SHP77 treated with DMSO at 0.1 percent for 48 hours (cell line): ENCODE results near the gene ARHGDIB.

Experiments used
- DNase-seq: peaks from one replicate; lab custom pipeline; 2025; lab: John Stamatoyannopoulos, UW

The ARHGDIB gene

DNA sequence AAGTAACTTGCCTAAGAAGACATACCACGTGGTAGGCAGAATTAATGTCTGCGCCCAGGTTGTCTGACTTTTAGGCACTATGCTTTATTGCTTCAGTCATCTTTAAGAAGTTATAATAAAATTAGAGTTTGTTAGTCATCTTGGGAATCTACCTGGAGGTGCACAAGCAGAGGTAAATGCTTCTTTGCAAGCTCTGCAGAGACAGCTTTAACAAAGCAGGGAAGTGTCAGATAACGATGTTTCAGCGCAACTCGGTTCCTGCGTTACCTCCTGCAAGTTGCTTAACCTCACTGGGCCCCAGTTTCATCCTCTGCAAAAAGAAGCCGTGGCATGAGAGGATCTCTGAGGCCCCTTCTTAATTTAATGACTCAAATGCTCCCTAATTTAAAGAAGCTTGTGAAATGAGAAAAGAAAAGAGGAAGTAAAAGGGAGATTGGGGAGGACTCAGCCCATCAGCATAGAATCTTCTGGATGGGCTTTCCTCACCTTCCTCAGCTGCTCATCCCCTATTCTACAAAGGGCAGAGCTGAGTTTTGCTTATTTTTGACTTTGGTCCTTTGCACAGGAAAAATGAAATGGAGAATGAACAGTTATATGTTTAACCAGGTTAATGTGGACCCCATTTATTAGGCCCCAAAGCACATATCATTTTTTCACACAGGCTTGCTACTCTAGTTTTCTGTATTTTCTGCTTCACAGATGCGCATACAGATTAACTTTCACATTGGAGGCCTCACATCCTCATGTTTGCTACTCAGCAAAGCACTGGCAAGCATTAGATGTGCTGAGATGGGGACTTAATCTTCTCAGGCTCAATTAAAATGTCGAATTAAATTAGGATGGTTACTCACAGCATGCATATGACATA is 5.1 kb downstream of the ARHGDIB start:
- DNase-seq, result no peak

- no peak for DNase-seq
Observed at GRCh38 chr12:14954269-14954668, 7.1 kb downstream of the ARHGDIB start.

GRCh38 chr12:14953752-14954151 is 7.6 kb downstream of the ARHGDIB start:
- no peak for DNase-seq

- DNase-seq, result no peak
Observed at GRCh38 chr12:14952299-14952921, 9.0 kb downstream of the ARHGDIB start.

DNA sequence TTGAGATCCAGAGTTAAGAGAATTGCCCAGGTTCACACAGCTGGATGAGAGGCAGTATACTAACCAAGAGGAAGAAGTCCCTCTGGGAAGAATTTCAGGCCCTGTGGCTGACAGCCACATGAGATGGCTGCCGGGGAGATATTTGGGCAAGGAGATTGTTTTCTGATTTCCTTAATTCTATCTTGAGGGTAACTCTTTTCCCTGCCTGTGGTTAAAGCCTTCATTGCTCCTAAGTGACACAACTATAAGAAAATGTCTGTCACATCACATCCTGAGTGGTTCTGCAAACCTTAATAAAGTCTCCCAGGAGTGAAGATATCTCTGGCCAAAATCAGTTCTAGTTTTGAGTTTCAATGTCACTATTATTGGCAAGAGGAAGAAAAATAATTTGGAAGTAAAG is 9.6 kb downstream of the ARHGDIB start:
- DNase-seq, result no peak

DNA sequence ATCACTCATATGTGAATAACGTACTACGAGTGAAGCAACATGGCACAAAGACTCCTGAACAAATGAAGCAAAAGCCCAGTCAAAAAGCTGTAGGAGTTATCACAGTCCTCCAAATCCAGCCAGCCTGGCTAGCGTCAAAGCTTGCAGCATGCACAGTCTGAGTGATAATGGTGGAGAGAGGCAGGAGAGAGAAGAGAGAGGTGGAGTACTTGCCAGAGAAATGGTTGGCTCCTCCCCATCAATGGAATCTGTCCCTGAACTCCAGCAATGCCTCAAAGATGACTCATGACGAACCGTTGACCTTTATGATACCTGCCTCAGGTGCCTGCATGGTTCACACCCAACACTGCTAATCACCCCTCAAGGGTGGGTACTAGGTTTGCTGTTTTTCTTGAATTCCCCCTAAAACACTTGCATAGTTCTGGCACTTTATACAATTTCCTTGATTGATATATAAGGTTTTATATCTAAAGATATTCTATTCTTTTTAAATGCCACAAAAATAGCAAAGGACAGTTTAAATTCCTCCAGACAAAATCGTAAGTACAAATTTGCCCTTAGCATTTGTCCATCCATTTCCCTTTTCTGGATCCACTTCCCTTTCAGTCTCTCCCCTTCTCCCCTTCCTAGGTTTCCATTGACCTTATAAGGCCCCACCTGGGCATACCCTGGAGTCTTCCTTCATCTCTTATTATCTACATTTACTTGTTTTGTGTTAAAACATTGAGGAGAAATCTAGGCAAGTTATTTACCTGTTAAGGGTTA is 10.2 kb downstream of the ARHGDIB start:
- no peak for DNase-seq

- no peak for DNase-seq
Observed at GRCh38 chr12:14950421-14950820, 11.0 kb downstream of the ARHGDIB start.

- no peak for DNase-seq
Observed at GRCh38 chr12:14949631-14950030, 11.8 kb downstream of the ARHGDIB start.

- no peak for DNase-seq
Observed at GRCh38 chr12:14948672-14949071, 12.7 kb downstream of the ARHGDIB start.

DNA sequence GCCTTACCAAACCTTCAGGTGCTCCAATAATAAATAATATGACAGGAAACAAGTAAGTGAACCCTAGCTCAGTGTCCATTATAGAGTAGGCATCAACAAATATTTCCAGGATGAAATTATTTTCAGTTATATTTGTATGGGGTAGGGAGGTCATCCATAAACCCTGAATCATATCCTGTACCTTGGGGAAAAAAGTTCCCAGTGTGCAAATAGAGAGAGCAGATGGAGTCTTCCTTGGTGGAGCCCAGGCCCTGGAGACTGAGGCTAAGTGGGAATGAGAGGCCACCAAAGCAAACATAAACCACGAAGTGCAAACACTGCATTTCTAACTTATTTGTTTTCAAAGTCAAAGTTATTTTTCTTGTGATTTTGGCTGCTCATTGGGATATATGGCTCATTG is 14.5 kb downstream of the ARHGDIB start:
- no peak for DNase-seq

GRCh38 chr12:14946162-14946561 is 15.2 kb downstream of the ARHGDIB start:
- no peak for DNase-seq

GRCh38 chr12:14942196-14942931 is 19.0 kb downstream of the ARHGDIB start:
- no peak for DNase-seq

DNA sequence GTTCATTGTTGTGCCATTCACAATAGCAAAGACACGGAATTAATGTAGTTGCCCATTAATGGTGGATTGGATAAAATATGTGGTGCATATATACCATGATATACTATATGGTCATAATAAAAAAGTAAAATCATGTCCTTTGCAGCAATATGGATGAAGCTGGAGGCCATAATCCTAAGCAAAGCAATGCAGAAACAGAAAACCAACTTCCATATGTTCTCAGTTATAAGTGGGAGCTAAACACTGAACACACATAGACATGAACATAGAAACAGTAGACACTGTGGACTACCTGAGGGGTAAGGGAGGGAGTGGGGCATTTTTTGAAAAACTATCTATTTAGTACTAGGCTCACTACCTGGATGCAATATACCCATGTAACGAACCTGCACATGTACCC is 20.0 kb downstream of the ARHGDIB start:
- no peak for DNase-seq

DNA sequence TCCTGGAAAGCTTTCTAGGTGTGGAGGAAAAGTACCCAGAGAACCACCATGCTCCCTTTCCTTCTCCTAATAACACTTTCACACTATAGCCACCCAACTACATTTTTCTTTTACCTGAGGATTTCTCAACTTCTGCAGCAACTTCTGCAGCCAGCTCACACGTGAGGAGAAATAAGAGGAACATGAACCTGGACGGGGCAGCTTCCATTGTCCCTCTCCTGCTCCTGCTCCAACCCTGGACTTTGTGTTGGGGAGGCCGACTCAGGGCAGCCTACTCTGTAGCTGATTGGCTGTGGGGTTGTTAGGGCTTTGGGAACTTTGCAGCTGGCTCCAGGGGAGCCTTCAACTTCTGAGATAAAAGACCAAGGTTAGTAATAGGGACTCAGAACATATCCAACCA is 23.1 kb downstream of the ARHGDIB start, which contains the start of gene ERP27:
Gene ERP27 (minus strand): TSS at position 237 of the 400 bp plus-strand sequence. CDS start 29 bp downstream, at position 208.
- no peak for DNase-seq

DNA sequence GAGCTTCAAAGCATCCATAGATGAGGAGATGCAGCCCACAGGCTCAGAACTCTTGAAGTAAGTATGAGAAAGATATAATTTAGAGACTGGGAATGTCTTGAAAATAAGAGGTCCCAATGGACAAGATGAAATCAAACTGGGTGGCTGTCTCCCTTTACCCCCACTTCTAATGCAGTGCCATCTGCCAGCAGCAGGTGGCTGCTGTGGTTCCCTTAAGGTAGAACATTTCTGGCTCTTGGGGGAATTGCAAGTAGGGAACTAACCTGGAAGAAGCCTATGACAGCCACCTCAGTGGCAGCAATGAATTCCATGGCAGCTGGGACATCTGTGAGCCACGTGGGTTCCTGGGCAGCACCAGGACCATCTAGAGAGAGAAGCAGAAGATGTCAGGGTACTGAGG is 23.7 kb downstream of the ARHGDIB start:
- no peak for DNase-seq

- no peak for DNase-seq
Observed at GRCh38 chr12:14937014-14937413, 24.4 kb downstream of the ARHGDIB start.

DNA sequence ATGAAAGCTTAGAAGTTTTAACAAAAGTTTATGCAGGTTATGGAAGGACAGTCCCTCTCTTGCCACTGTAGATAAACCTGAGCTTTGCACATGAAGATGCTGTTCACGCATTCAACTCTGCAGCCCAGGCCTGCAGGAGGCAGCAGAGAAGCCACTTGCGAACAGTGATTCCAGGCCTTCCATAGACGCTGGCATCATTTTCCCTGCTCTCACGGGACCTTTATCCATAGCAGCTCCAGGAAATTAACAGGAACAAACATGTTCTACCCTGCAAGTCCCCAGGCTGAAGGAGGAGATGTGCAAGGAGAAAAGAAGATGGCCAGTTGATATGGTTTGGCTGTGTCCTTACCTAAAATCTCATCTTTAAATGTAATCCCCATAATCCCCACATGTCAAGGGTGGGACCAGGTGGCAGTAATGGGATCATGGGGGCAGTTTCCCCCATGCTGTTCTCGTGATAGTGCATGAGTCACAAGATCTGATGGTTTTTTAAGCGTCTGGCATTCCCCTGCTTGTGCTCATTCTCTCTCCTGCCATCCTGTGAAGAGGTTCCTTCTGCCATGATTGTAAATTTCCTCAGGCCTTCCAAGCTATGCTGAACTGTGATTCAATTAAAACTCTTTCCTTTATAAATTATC is 25.1 kb downstream of the ARHGDIB start:
- no peak for DNase-seq

GRCh38 chr12:14935031-14935430 is 26.4 kb downstream of the ARHGDIB start:
- no peak for DNase-seq

DNA sequence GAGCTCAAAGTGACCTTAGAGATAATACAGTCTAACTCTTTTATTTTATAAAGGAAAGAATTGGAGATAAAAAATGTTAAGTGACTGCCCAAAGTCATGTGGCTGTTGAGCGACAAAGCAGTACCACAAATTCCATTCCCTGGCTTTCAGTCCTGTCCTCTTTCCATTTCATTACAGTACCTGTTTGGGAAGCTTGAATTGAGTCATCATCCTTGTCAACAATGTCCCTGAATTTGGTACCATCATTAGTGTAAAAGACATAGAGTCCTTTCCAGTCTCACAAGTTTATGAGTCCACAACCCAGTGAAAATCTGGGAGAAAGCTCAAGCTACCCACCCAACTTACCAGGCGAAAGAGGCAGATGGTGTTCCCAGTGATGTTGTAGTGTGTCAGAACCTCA is 26.9 kb downstream of the ARHGDIB start:
- DNase-seq, result no peak

GRCh38 chr12:14931791-14932560 is 29.4 kb downstream of the ARHGDIB start:
- no peak for DNase-seq

DNA sequence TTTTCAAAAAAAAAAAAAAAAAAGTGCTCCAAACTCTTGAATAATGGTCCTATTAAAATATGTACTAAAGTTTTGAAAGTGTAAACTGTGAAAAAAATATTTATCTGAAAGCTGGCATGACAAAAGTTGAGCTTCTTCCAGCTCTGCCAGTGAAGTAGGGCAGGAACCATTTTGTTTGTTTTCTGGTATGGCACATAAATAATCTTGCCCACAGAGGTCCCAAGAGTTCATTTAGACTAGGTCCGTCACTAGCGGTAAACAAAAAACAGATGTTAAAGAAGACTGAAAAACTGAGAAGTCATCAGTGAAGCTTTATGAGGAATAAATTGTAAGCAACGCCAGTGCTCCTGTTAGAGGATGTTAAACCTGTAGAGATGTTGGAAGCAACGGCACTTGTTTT is 30.0 kb downstream of the ARHGDIB start:
- DNase-seq, result no peak
